K562 (cell line): ENCODE measurements around the gene PLEKHO1. TPM values are rescaled to one million over a fixed set of nuclear protein-coding genes. Genes with fewer than 3 reads are reported as not detected.

Experiments used
- ATAC-seq: fragments of 200-7000 bp; cut with Tn5 transposase; 3 replicates; pipeline ENCODE4 v1.9.1; 2020; ENCODE audit warnings: moderate library complexity
- BruUV-seq: library from RNA; stranded (reverse); fragments of 400-500 nt; replicated peaks from 2 replicates; lab custom pipeline; 2021; lab: Mats Ljungman, UMichigan
- CTCF ChIA-PET: fragments of 300-600 bp; formaldehyde crosslinking; extraction: SDS; loops from one replicate; lab custom pipeline; 2021; ENCODE audit warnings: low intra/inter-chr PET ratio; lab: Yijun Ruan, JAX
- POLR2A ChIA-PET: fragments of 300-600, 350-650 bp; sonication (Branson Sonifier 250); formaldehyde crosslinking; extraction: SDS; loops from one replicate; lab custom pipeline; 2021; ENCODE audit warnings: antibody characterized with exemption, inconsistent platforms; lab: Yijun Ruan, JAX
- DNase-seq, 4 experiments: peaks; one replicate each; pipeline versions ENCODE4 v3.0.0 to v3.0.0-alpha.2; 2011 to 2018; ENCODE audit warnings: low spot score in 3 of 4, mixed read lengths in 3 of 4; ENCODE audit errors: extremely low read depth in 1 of 4
- FAIRE-seq: peaks from 2 replicates; lab custom pipeline; 2011; peaks lifted over from hg19 to GRCh38; lab: Jason Lieb, UNC
- H2AFZ ChIP-seq: 2 replicates; pipeline ENCODE4 v1.6.0; 2011; ENCODE audit warnings: low read depth, low read length, control low read depth, inconsistent platforms
- H3K27ac ChIP-seq: fragments of 200-600 bp; 3 replicates; pipeline ENCODE4 v1.8.0; 2011; ENCODE audit warnings: low read depth, mild to moderate bottlenecking, control low read depth, inconsistent platforms, low read length, moderate library complexity, mixed read lengths; ENCODE audit errors: extremely low read depth
- H3K27me3 ChIP-seq, 2 experiments: fragments of 300-600 bp in 1 of 2; 2 replicates in 1 of 2; 3 replicates in 1 of 2; pipeline versions ENCODE4 v1.6.0 to v1.8.0; 2011; ENCODE audit warnings: inconsistent platforms in 2 of 2, low read length in 2 of 2, mild to moderate bottlenecking in 1 of 2, mixed read lengths in 1 of 2, moderate library complexity in 1 of 2; ENCODE audit not compliant: control insufficient read depth in 2 of 2, insufficient read depth in 2 of 2
- H3K36me3 ChIP-seq: fragments of 300-600 bp; 3 replicates; pipeline ENCODE4 v1.8.0; 2011; ENCODE audit warnings: mild to moderate bottlenecking, low read length, inconsistent platforms; ENCODE audit not compliant: control insufficient read depth, insufficient read depth
- H3K4me1 ChIP-seq, 2 experiments: fragments of 200-600 bp in 1 of 2; replicated peaks in 1 of 2; 2 replicates in 1 of 2; 3 replicates in 1 of 2; pipeline versions ENCODE4 v1.5.1 to v1.8.0; 2011; ENCODE audit warnings: inconsistent platforms in 2 of 2, low read length in 2 of 2, mild to moderate bottlenecking in 1 of 2, mixed read lengths in 1 of 2, moderate library complexity in 1 of 2; ENCODE audit not compliant: control insufficient read depth in 2 of 2, insufficient read depth in 2 of 2
- H3K4me2 ChIP-seq: 2 replicates; pipeline ENCODE4 v1.6.1; 2011; ENCODE audit warnings: low read length, control low read depth, inconsistent platforms, mixed read lengths; ENCODE audit not compliant: insufficient read depth
- H3K4me3 ChIP-seq: fragments of 200-600 bp; sonication (generic), shearing (Covaris generic); 2 replicates; pipeline ENCODE4 v1.5.1; 2016; ENCODE audit warnings: control low read depth, inconsistent platforms
- H3K79me2 ChIP-seq: fragments of 200-600 bp; 3 replicates; pipeline ENCODE4 v1.8.0; 2011; ENCODE audit warnings: low read length, inconsistent platforms; ENCODE audit not compliant: control insufficient read depth, insufficient read depth
- H3K9ac ChIP-seq, 2 experiments: 2 replicates each; pipeline versions ENCODE4 v1.6.0 to v1.6.1; 2011; ENCODE audit warnings: low read depth in 2 of 2, low read length in 2 of 2, control low read depth in 1 of 2, inconsistent platforms in 1 of 2, mild to moderate bottlenecking in 1 of 2, mixed read lengths in 1 of 2; ENCODE audit not compliant: insufficient read depth in 1 of 2
- H3K9me1 ChIP-seq: one replicate; pipeline ENCODE4 v1.6.0; 2011; ENCODE audit warnings: inconsistent platforms, mild to moderate bottlenecking, low read length, moderate library complexity; ENCODE audit not compliant: control insufficient read depth, insufficient read depth
- H3K9me3 ChIP-seq: replicated peaks from 2 replicates; pipeline ENCODE4 v1.5.1; 2011; ENCODE audit warnings: low read depth, low read length, inconsistent platforms; ENCODE audit not compliant: control insufficient read depth, insufficient read depth
- H4K20me1 ChIP-seq: replicated peaks from 2 replicates; pipeline ENCODE4 v1.6.1; 2011; ENCODE audit warnings: low read length, inconsistent platforms, mixed read lengths; ENCODE audit not compliant: control insufficient read depth, insufficient read depth
- ELF1 ChIP-seq: fragments of 200-800 bp; sonication (Bioruptor generic); IDR thresholded peaks from 2 replicates; pipeline ENCODE4 v1.6.1; 2016; ENCODE audit warnings: missing genetic modification characterization, missing compliant biosample characterization
- FOS ChIP-seq: IDR thresholded peaks from 3 replicates; pipeline ENCODE4 v1.6.1; 2011; ENCODE audit not compliant: insufficient read length; ENCODE audit errors: extremely low read depth
- MECOM ChIP-seq: fragments of 250-450 bp; sonication (Bioruptor Pico); IDR thresholded peaks from 2 replicates; pipeline ENCODE4 v1.8.0; 2022; ENCODE audit warnings: inconsistent platforms
- NFIC ChIP-seq: fragments of 450-650 bp; IDR thresholded peaks from 2 replicates; pipeline ENCODE4 v1.6.1; 2017; ENCODE audit warnings: mild to moderate bottlenecking, inconsistent platforms
- NFIX ChIP-seq: fragments of 250-450 bp; sonication (Bioruptor Pico); IDR thresholded peaks from 2 replicates; pipeline ENCODE4 v1.4.0; 2020; ENCODE audit warnings: low read depth, mild to moderate bottlenecking, moderate library complexity
- PHF21A ChIP-seq: fragments of 450-650 bp; IDR thresholded peaks from 2 replicates; pipeline ENCODE4 v1.6.1; 2017; ENCODE audit warnings: low read depth, borderline replicate concordance
- POLR2AphosphoS5 ChIP-seq: IDR thresholded peaks from 2 replicates; pipeline ENCODE4 v1.6.1; 2011; ENCODE audit warnings: mild to moderate bottlenecking, low read depth, low read length, moderate library complexity; ENCODE audit not compliant: control insufficient read depth, insufficient read depth
- RAD21 ChIP-seq, 2 experiments: fragments of 250-450 bp in 1 of 2; fragments of 450-650 bp in 1 of 2; sonication (Bioruptor Pico) in 1 of 2; formaldehyde crosslinking in 1 of 2; IDR thresholded peaks in 1 of 2; conservative IDR thresholded peaks in 1 of 2; 2 replicates each; pipeline versions ENCODE4 v1.4.0 to v1.8.0; 2020 to 2022; ENCODE audit warnings: mild to moderate bottlenecking in 2 of 2, moderate library complexity in 1 of 2
- RBBP5 ChIP-seq: fragments of 200-600 bp; sonication (generic); IDR thresholded peaks from 2 replicates; pipeline ENCODE4 v1.6.1; 2012; ENCODE audit warnings: borderline replicate concordance, mild to moderate bottlenecking, low read length, control low read depth, inconsistent platforms; ENCODE audit not compliant: insufficient read depth, poor library complexity, severe bottlenecking
- SIRT6 ChIP-seq: IDR thresholded peaks from one replicate; pipeline ENCODE4 v1.6.1; 2012; ENCODE audit warnings: low read depth, mild to moderate bottlenecking, control low read depth, inconsistent platforms, low read length, moderate library complexity
- SMC3 ChIP-seq: conservative IDR thresholded peaks from 2 replicates; pipeline ENCODE4 v1.6.1; 2011; ENCODE audit warnings: low read depth, low read length, improper control_type of control experiment; ENCODE audit not compliant: insufficient read depth
- TCF3 ChIP-seq: sonication (generic); formaldehyde crosslinking; IDR thresholded peaks from 2 replicates; pipeline ENCODE4 v1.4.0; 2020; ENCODE audit warnings: mild to moderate bottlenecking, missing genetic modification reagents
- ZEB2 ChIP-seq: fragments of 450-650 bp; IDR thresholded peaks from 2 replicates; pipeline ENCODE4 v1.6.1; 2016
- ZNF41 ChIP-seq: fragments of 250-450 bp; sonication (Bioruptor Pico); conservative IDR thresholded peaks from 2 replicates; pipeline ENCODE4 v1.4.0; 2020; ENCODE audit warnings: mild to moderate bottlenecking
- ZNF766 ChIP-seq: fragments of 200-800 bp; sonication (Bioruptor generic); conservative IDR thresholded peaks from 2 replicates; pipeline ENCODE4 v1.6.1; 2016; ENCODE audit warnings: missing genetic modification characterization, missing compliant biosample characterization
- WGBS: fragments of 100-300 bp; shearing (Covaris generic); methylation state at CpG from one replicate; pipeline ENCODE4 v1.1.6; 2016; ENCODE audit warnings: low coverage, mixed read lengths; ENCODE audit not compliant: insufficient coverage; ENCODE audit errors: missing lambda C conversion rate; 5-methylcytosine and 5-hydroxymethylcytosine counted together
- in situ Hi-C: fragments of 300-500 bp; cut with MboI; formaldehyde crosslinking; loops from 4 replicates; pipeline ENCODE4 v1.15.0; 2018; ENCODE audit warnings: inconsistent platforms, mixed read lengths
- intact Hi-C: fragments of 100-400 bp; cut with micrococcal nuclease; formaldehyde crosslinking; loops from 2 replicates; pipeline ENCODE4 v1.14.2; 2022
- polyA plus RNA-seq, 8 experiments: library from polyadenylated mRNA; depleted of rRNA in 4 of 8; stranded (reverse) in 5 of 8; unstranded in 3 of 8; fragments of >200 nt; fragmentation: Nextera tagmentation in 2 of 8; fragmentation: Illumina TruSeq in 1 of 8; extraction: Ambion mirVana in 2 of 8; extraction: Trizol in 1 of 8; gene quantifications; 2 replicates each; pipeline versions ENCODE4 v1.2.1 to v1.2.3, GENCODE V29; 2011 to 2014; ENCODE audit warnings: inconsistent platforms in 1 of 8, missing spikeins in 1 of 8
- total RNA-seq, 7 experiments: library from RNA; depleted of rRNA in 6 of 7; stranded (reverse); fragments of >200 nt in 6 of 7; fragmentation: Illumina TruSeq in 2 of 7; extraction: Trizol in 2 of 7; gene quantifications; 2 replicates each; pipeline versions ENCODE4 v1.2.1 to v1.2.3, GENCODE V29; 2011 to 2021; ENCODE audit warnings: low replicate concordance in 1 of 7
- TF ChIP-seq, protein P1 (sequence below): fragments of 450-650 bp; formaldehyde crosslinking; IDR thresholded peaks from 2 replicates; pipeline ENCODE4 v1.4.0; 2020; ENCODE audit warnings: mild to moderate bottlenecking, moderate library complexity

The PLEKHO1 gene
- total and polyA plus RNA-seq, 9 of the 15 experiments (the other 6 are each of a cell fraction or from before 2014, with no cell fraction given) = 0.39 to 16.2 (median 9.6) TPM

DNA sequence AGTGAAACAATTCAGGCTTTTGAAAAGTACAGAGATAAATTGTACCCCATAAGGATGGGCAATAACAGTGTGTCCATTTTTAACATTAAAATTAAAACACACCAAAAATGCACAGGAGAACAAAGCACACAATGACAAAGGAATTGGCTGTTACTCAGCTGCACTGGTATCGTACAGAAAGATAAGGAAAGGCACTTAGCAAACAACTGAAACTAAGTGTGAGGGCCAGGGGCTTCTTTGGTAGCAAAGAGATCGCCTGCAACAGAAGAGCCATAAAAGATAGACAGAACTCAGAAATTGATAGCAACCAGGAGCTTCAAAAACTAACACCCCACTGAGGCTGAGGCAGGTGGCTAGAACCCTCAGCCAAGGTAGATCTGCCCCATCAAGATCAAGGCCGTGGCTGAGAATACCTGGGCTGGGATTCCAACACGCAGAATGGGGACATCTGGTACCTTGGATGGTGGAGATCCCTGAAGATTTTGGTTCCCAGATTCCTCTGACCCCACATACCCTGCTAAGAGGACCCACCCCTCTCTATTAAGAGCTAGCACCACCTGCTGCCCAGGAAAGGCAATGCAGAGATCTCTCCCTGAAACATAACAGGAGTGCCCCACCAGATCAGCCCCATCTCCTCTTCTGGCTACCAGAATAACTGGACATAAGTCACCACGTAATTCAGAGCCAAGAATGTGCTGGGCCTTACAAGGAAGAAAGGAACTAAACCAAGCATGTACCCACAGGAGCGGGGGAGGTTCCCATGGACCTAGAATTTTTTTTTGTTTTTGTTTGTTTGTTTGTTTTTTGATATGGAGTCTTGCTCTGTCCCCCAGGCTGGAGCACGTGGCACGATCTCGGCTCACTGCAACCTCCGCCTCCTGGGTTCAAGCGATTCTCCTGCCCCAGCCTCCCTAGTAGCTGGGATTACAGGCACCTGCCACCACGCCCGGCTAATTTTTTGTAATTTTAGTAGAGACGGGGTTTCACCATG, 16.2 kb downstream of the PLEKHO1 start (continued):
- TF ChIP-seq ZEB2 (0 out of 2 replicates have a peak, but pooled peaks have one; percentile 47), SIRT6 (no peak)

DNA sequence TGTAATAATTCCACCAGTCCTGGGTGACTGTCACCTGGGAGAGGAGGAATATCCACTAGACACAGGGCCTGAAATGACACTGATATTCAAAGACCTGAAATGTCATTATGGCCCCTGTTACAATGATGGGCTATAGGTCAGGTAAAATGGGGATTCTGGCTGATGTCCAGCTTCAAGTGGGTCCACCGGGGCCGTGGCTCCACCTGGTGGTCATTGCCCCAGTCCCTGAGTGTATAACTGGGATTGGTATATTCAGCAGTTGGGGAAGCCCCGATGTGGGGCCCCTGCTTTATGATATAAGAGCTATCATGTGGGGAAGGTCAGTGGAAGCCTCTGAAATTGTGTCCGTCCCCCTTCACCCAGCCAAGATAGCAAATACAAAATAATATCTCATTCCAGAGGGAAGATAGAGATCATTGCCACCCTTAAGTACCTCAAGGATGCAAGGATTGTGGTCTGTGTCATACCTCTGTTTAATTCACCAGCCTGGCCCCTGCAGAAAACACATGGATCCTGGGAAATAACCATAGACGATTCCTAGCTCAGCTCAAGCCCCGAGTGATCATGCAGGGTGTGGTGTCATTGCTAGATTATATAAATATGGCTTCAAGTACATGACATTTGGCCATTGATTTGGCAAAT, 19.4 kb downstream of the PLEKHO1 start:
- Histone ChIP-seq H3K27me3 (no peaks in the 10 kb centered on the region), H3K79me2 (no peaks in the 10 kb centered on the region), H3K36me3 (no peaks in the 10 kb centered on the region), H3K9me1 (no peaks in the 10 kb centered on the region), H3K4me1 (peaks cover 7 to 27% of the 10 kb centered on the region in 2 experiments; a peak in 4 of 5 replicates), H4K20me1 (no peaks in the 10 kb centered on the region), H3K9me3 (no peaks in the 10 kb centered on the region), H3K4me2 (no peak overlapping the region), H2AFZ (no peak overlapping the region), H3K4me3 (no peak overlapping the region), H3K27ac (no peak overlapping the region), H3K9ac (no peak overlapping the region)
- WGBS = 5% methylated on average over 6 of the region's 6 CpGs
- peak; percentile 81 for ATAC-seq
- ChIA-PET CTCF (interaction anchor here (0.7 to 2.1 kb wide), 7 partner anchors 93 to 281 kb away, joined by 3 to 32 read pairs (median 4); a partner anchor contains a TSS), POLR2A (interaction anchor here (0.5 to 2.1 kb wide), 6 partner anchors 10 to 283 kb away, joined by 3 to 9 read pairs (median 4); partner anchors contain the start of gene ANP32E)
- no TSS peak for BruUV-seq
- DNase-seq = peak; percentile 79 to 87 (median 82)
- intact Hi-C loops (loop anchor here (1.0 to 10.0 kb wide), 5 partner anchors 18 to 274 kb away; partner anchors contain the start of gene BOLA1), in situ Hi-C loops (loop anchor here (5.0 kb wide), 2 partner anchors 92 to 207 kb away; no protein-coding TSS in a partner anchor)
- peak; percentile 74 for FAIRE-seq
- TF ChIP-seq NFIC (peak; percentile 99), SMC3 (peak; percentile 92), MECOM (peak; percentile 20; the same call in 1 of the 2 replicates), POLR2AphosphoS5 (peak; percentile 32; the same call in 1 of the 2 replicates), NFIX (CRISPR knock-in tag) (peak; percentile 67), TCF3 (CRISPR knock-in tag) (no peak), RAD21 (CRISPR knock-in tag; conservative IDR thresholded peaks at IDR 0.05 in 1 of 2, IDR thresholded peaks at IDR 0.05 in 1 of 2) (peak; percentile 89 to 97), RBBP5 (no peak), ELF1 (peak; percentile 11; the same call in 1 of the 2 replicates), ZNF41 (CRISPR knock-in tag) (no peak), ZNF766 (no peak), PHF21A (no peak), FOS (no peak)
- TF ChIP-seq, protein P1, sequence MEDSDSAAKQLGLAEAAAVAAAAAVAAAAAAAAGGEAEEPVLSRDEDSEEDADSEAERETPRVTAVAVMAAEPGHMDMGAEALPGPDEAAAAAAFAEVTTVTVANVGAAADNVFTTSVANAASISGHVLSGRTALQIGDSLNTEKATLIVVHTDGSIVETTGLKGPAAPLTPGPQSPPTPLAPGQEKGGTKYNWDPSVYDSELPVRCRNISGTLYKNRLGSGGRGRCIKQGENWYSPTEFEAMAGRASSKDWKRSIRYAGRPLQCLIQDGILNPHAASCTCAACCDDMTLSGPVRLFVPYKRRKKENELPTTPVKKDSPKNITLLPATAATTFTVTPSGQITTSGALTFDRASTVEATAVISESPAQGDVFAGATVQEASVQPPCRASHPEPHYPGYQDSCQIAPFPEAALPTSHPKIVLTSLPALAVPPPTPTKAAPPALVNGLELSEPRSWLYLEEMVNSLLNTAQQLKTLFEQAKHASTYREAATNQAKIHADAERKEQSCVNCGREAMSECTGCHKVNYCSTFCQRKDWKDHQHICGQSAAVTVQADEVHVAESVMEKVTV (CRISPR knock-in tag) = peak; percentile 86
